Smooth muscle cell (in vitro differentiated cells): ENCODE results near the gene GFER. TPM values are rescaled to one million over a fixed set of nuclear protein-coding genes. Genes with fewer than 3 reads are reported as not detected.

Experiments used
- DNase-seq: peaks from one replicate; lab custom pipeline; 2025; ENCODE audit not compliant: unreplicated experiment; lab: John Stamatoyannopoulos, UW
- H2AFZ ChIP-seq: fragments of 200-600 bp; sonication (generic); 2 replicates; pipeline ENCODE4 v1.6.0; 2016; ENCODE audit warnings: antibody characterized with exemption, low read depth, mild to moderate bottlenecking
- H3F3A ChIP-seq: fragments of 200-600 bp; sonication (generic); 2 replicates; pipeline ENCODE4 v1.6.0; 2017; ENCODE audit warnings: antibody characterized with exemption, low read depth
- H3K27ac ChIP-seq: fragments of 200-600 bp; sonication (generic); 2 replicates; pipeline ENCODE4 v1.5.1; 2016; ENCODE audit warnings: low read depth, mild to moderate bottlenecking
- H3K27me3 ChIP-seq: fragments of 200-600 bp; sonication (generic); 2 replicates; pipeline ENCODE4 v1.6.1; 2016; ENCODE audit warnings: low read depth, mild to moderate bottlenecking
- H3K36me3 ChIP-seq: fragments of 200-600 bp; sonication (generic); 2 replicates; pipeline ENCODE4 v1.5.1; 2016; ENCODE audit warnings: low read depth
- H3K4me1 ChIP-seq: fragments of 200-600 bp; sonication (generic); 2 replicates; pipeline ENCODE4 v1.5.1; 2016; ENCODE audit warnings: low read depth
- H3K4me2 ChIP-seq: fragments of 200-600 bp; sonication (generic); 2 replicates; pipeline ENCODE4 v1.6.0; 2016; ENCODE audit warnings: mild to moderate bottlenecking
- H3K4me3 ChIP-seq: fragments of 200-600 bp; sonication (generic); 2 replicates; pipeline ENCODE4 v1.5.1; 2016; ENCODE audit warnings: mild to moderate bottlenecking
- H3K79me2 ChIP-seq: fragments of 200-600 bp; sonication (generic); 2 replicates; pipeline ENCODE4 v1.6.0; 2016; ENCODE audit warnings: low read depth, mild to moderate bottlenecking
- H3K9ac ChIP-seq: fragments of 200-600 bp; sonication (generic); 2 replicates; pipeline ENCODE4 v1.6.0; 2016; ENCODE audit warnings: low read depth
- H3K9me3 ChIP-seq: fragments of 200-600 bp; sonication (generic); replicated peaks from 2 replicates; pipeline ENCODE4 v1.5.1; 2016; ENCODE audit warnings: low read depth
- H4K20me1 ChIP-seq: fragments of 200-600 bp; sonication (generic); 2 replicates; pipeline ENCODE4 v1.6.0; 2016; ENCODE audit warnings: low read depth
- CTCF ChIP-seq: fragments of 200-600 bp; sonication (generic); IDR thresholded peaks from 2 replicates; pipeline ENCODE4 v1.5.1; 2017; ENCODE audit warnings: borderline replicate concordance, mild to moderate bottlenecking, antibody characterized with exemption; ENCODE audit not compliant: insufficient read depth, poor library complexity, severe bottlenecking
- WGBS: methylation state at CpG from one replicate; pipeline ENCODE4 v1.1.7; 2016; ENCODE audit warnings: low lambda C conversion rate; 5-methylcytosine and 5-hydroxymethylcytosine counted together
- polyA plus RNA-seq: library from polyadenylated mRNA; unstranded; fragments of >200 nt; fragmentation: Nextera tagmentation; extraction: Ambion mirVana; gene quantifications from 2 replicates; pipeline ENCODE4 v1.2.1, GENCODE V29; 2016
- total RNA-seq: library from RNA; depleted of rRNA; stranded (reverse); fragments of >200 nt; gene quantifications from 2 replicates; pipeline ENCODE4 v1.2.3, GENCODE V29; 2014

GFER gene
- total and polyA plus RNA-seq, 2 experiments from 2014 or later, result 15.1 to 41.2 TPM

DNA sequence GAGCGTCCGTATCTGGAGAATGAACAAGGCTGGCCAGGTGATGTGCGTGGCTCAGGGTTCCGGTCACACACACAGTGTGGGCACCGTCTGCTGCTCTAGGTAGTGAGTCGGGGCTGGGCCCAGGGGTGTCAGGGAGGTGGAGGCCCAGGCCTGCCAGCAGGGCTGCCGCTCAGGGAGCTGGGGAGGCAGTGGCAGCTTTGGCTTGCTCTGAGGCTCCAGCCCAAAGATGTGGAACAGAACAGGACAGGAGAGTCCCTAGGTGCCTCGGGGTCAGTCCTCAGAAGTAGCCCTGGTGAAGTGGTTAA, 7.8 kb upstream of the GFER start:
- no peak overlapping the region for H3K27ac ChIP-seq
- no peaks in the 10 kb centered on the region for H3K36me3 ChIP-seq
- H2AFZ ChIP-seq, result no peak overlapping the region
- peaks cover 36% of the 10 kb centered on the region for H3K27me3 ChIP-seq
- DNase-seq, result no peak
- no peaks in the 10 kb centered on the region for H4K20me1 ChIP-seq
- TF ChIP-seq CTCF, result no peak
- H3K79me2 ChIP-seq, result peaks cover 18% of the 10 kb centered on the region
- no peak overlapping the region for H3K4me3 ChIP-seq
- H3K4me1 ChIP-seq, result peaks cover 24% of the 10 kb centered on the region
- H3K9me3 ChIP-seq, result no peaks in the 10 kb centered on the region
- no peak overlapping the region for H3K4me2 ChIP-seq
- H3K9ac ChIP-seq, result no peak overlapping the region
- 97% methylated on average over 8 of the region's 8 CpGs for WGBS
- H3F3A ChIP-seq, result no peaks in the 10 kb centered on the region

DNA sequence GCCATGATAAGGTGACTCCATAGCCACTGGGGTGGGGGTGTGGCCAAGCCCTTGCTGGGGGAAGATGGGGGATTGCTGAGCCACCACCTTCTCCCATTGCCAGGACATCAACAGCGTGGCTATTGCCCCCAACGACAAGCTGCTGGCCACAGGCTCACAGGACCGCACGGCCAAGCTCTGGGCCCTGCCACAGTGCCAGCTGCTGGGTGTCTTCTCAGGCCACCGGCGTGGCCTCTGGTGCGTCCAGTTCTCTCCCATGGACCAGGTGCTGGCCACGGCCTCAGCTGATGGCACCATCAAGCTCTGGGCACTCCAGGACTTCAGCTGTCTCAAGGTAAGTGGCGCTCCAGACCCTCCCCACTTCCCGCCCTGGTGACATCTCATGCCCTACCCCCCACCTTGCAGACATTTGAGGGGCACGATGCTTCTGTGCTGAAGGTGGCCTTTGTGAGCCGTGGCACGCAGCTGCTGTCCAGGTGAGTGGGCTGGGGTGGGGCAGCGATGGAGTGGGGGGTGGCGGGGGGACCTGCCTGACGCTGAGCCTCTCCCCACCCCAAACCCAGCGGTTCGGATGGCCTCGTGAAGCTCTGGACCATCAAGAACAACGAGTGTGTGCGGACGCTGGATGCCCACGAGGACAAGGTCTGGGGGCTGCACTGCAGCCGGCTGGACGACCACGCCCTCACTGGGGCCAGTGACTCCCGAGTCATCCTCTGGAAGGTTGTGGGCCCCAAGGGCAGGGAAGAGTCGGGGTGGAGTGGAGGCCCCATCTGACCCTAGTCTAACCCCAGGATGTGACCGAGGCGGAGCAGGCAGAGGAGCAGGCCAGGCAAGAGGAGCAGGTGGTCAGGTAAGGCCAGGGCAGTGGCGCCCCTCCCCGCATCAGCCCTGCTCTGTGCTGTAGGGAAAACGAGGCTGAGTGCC, 6.8 kb upstream of the GFER start:
- no peak overlapping the region for H3K9ac ChIP-seq
- TF ChIP-seq CTCF, result no peak
- 94% methylated on average over 30 of the region's 33 CpGs for WGBS

GRCh38 chr16:1977875-1978268, 6.1 kb upstream of the GFER start:
- Histone ChIP-seq H3K4me2 (no peak overlapping the region), H2AFZ (no peak overlapping the region), H3K36me3 (no peaks in the 10 kb centered on the region), H4K20me1 (no peaks in the 10 kb centered on the region), H3K9me3 (no peaks in the 10 kb centered on the region), H3K4me3 (no peak overlapping the region), H3K79me2 (peaks cover 9% of the 10 kb centered on the region), H3K27me3 (peaks cover 52% of the 10 kb centered on the region), H3K9ac (no peak overlapping the region), H3K27ac (no peak overlapping the region), H3F3A (no peaks in the 10 kb centered on the region), H3K4me1 (peaks cover 21% of the 10 kb centered on the region)
- WGBS, result 97% methylated on average over 18 of the region's 18 CpGs
- DNase-seq, result no peak
- TF ChIP-seq CTCF, result no peak

More for the DNA sequence above, 6.8 kb upstream of the GFER start:
- H3K79me2 ChIP-seq, result peaks cover 16% of the 10 kb centered on the region
- H3K9me3 ChIP-seq, result no peaks in the 10 kb centered on the region
- H3K4me3 ChIP-seq, result no peak overlapping the region
- H3K4me1 ChIP-seq, result peaks cover 24% of the 10 kb centered on the region
- peaks cover 47% of the 10 kb centered on the region for H3K27me3 ChIP-seq
- H3K4me2 ChIP-seq, result no peak overlapping the region
- no peaks in the 10 kb centered on the region for H4K20me1 ChIP-seq
- no peak for DNase-seq
- no peaks in the 10 kb centered on the region for H3K36me3 ChIP-seq
- no peaks in the 10 kb centered on the region for H3F3A ChIP-seq
- no peak overlapping the region for H3K27ac ChIP-seq
- H2AFZ ChIP-seq, result no peak overlapping the region
